AG04450 (cell line): Measurements from ENCODE around the gene BTNL3. TPM values are rescaled to one million over a fixed set of nuclear protein-coding genes. Genes with fewer than 3 reads are reported as not detected.

Source experiments
- CTCF ChIA-PET: fragments of 300-600, 350-600 bp; formaldehyde crosslinking; extraction: SDS; loops from one replicate; lab custom pipeline; 2022; ENCODE audit warnings: antibody characterized with exemption, inconsistent platforms; lab: Charles Lee
- POLR2A ChIA-PET: fragments of 350-600 bp; formaldehyde crosslinking; extraction: SDS; loops from one replicate; lab custom pipeline; 2021; ENCODE audit warnings: antibody characterized with exemption, inconsistent platforms; lab: Yijun Ruan, JAX
- DNase-seq: peaks from one replicate; pipeline ENCODE4 v3.0.0-alpha.2; 2011; ENCODE audit warnings: low read depth, low spot score
- H3K27ac ChIP-seq: one replicate; pipeline ENCODE4 v1.5.1; 2012; ENCODE audit warnings: low read depth, low read length, control low read depth
- H3K27me3 ChIP-seq: one replicate; pipeline ENCODE4 v1.6.0; 2012; ENCODE audit warnings: low read length; ENCODE audit not compliant: control insufficient read depth, insufficient read depth
- H3K4me3 ChIP-seq: 2 replicates; pipeline ENCODE4 v1.5.1; 2011; ENCODE audit warnings: mild to moderate bottlenecking, low read depth, low read length, control low read depth
- H3K9me3 ChIP-seq: 2 replicates; pipeline ENCODE4 v1.5.1; 2012; ENCODE audit warnings: low read length; ENCODE audit not compliant: control insufficient read depth, insufficient read depth
- CTCF ChIP-seq: IDR thresholded peaks from 2 replicates; pipeline ENCODE4 v1.5.1; 2011; ENCODE audit warnings: low read depth, low read length, control low read depth, inconsistent platforms
- polyA plus RNA-seq: library from polyadenylated mRNA; depleted of rRNA; stranded (reverse); fragments of >200 nt; gene quantifications from 2 replicates; pipeline ENCODE4 v1.2.3, GENCODE V29; 2011

BTNL3 gene
- polyA plus RNA-seq, 1 experiment = not detected

DNA sequence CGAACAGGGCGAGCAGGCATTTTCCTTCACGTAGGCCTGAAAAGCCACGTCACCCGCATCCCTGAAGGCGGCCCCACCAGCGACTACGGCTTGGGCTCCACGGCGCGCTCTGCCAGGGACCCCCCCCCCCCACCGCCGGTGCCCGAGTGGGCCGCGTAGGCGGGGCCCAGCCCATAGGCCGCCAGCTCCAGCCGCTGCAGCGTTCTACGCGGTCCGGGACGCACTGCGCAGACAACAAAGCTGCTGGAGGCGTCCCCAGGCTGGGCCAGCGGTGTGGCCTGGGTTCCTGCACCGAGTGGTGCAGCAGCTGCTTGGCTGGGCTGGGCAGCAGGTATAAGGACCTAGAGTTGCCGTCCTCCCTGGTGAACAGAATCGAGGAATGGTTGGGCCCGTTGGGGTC lies 18.3 kb upstream of the BTNL3 start:
- Histone ChIP-seq H3K27me3 (no peaks in the 10 kb centered on the region), H3K27ac (no peak overlapping the region), H3K9me3 (peaks cover 16% of the 10 kb centered on the region), H3K4me3 (no peak overlapping the region)
- DNase-seq = no peak
- POLR2A ChIA-PET = no interaction called here
- CTCF ChIA-PET = no interaction called here
- no peak for TF ChIP-seq CTCF

- ChIA-PET POLR2A (no interaction called here), CTCF (no interaction called here)
- H3K4me3 ChIP-seq = no peak overlapping the region
- DNase-seq = no peak
- H3K27ac ChIP-seq = no peak overlapping the region
- no peaks in the 10 kb centered on the region for H3K27me3 ChIP-seq
- no peak for TF ChIP-seq CTCF
- peaks cover 16% of the 10 kb centered on the region for H3K9me3 ChIP-seq
Measured at GRCh38 chr5:180970875-180971274, 17.8 kb upstream of the BTNL3 start.

GRCh38 chr5:180974612-180975315 lies 13.9 kb upstream of the BTNL3 start:
- no peak for TF ChIP-seq CTCF
- ChIA-PET CTCF (no interaction called here), POLR2A (no interaction called here)
- no peak overlapping the region for H3K27ac ChIP-seq
- DNase-seq = no peak
- H3K9me3 ChIP-seq = peaks cover 10% of the 10 kb centered on the region; the same call in 1 of the 2 replicates
- H3K27me3 ChIP-seq = no peaks in the 10 kb centered on the region
- no peak overlapping the region for H3K4me3 ChIP-seq

- Histone ChIP-seq H3K27ac (no peak overlapping the region), H3K4me3 (no peak overlapping the region), H3K9me3 (peaks cover 4% of the 10 kb centered on the region; the same call in 1 of the 2 replicates), H3K27me3 (no peaks in the 10 kb centered on the region)
- TF ChIP-seq CTCF = no peak
- CTCF ChIA-PET = no interaction called here
- DNase-seq = no peak
- POLR2A ChIA-PET = no interaction called here
Measured at GRCh38 chr5:180975338-180975737, 13.3 kb upstream of the BTNL3 start.

GRCh38 chr5:180976518-180976917 lies 12.1 kb upstream of the BTNL3 start:
- ChIA-PET POLR2A (no interaction called here), CTCF (no interaction called here)
- no peak overlapping the region for H3K4me3 ChIP-seq
- DNase-seq = no peak
- no peak overlapping the region for H3K27ac ChIP-seq
- H3K27me3 ChIP-seq = no peaks in the 10 kb centered on the region
- TF ChIP-seq CTCF = no peak
- peaks cover 4% of the 10 kb centered on the region for H3K9me3 ChIP-seq
